Body of pancreas (tissue), 4 donors: ENCODE measurements around the gene MEP1A. TPM values are rescaled to one million over a fixed set of nuclear protein-coding genes. Genes with fewer than 3 reads are reported as not detected.
A peak's percentile ranks its signal among the peaks of the same experiment; 100 is the strongest.

Source experiments
- ATAC-seq: fragments of 150-250 bp; one replicate; pipeline ENCODE4 v1.9.1; 2016
- DNase-seq, 4 donors: peaks; one replicate each; pipeline ENCODE4 v3.0.0-alpha.2; 2019
- H3K27ac ChIP-seq, 4 donors: fragments of 200-600 bp; sonication (generic); 1 replicate in 3 of 4; 2 replicates in 1 of 4; pipeline versions ENCODE4 v1.5.1 to v1.6.1; 2016 to 2019; ENCODE audit warnings: mild to moderate bottlenecking in 1 of 4, mixed read lengths in 1 of 4, moderate library complexity in 1 of 4
- H3K27me3 ChIP-seq, 2 donors: fragments of 200-600 bp; sonication (generic); one replicate each; pipeline ENCODE4 v1.6.0; 2016; ENCODE audit warnings: mild to moderate bottlenecking in 1 of 2
- H3K36me3 ChIP-seq, 2 donors: fragments of 200-600 bp; sonication (generic); replicated peaks in 1 of 2; 2 replicates each; pipeline ENCODE4 v1.5.1; 2016; ENCODE audit warnings: low read depth in 2 of 2; ENCODE audit not compliant: insufficient read depth in 1 of 2
- H3K4me1 ChIP-seq: fragments of 200-600 bp; sonication (generic); one replicate; pipeline ENCODE4 v1.6.0; 2016
- H3K4me3 ChIP-seq, 2 donors: fragments of 200-600 bp; sonication (generic); 1 replicate in 1 of 2; 2 replicates in 1 of 2; pipeline ENCODE4 v1.5.1; 2016 to 2019
- H3K9me3 ChIP-seq, 3 donors: fragments of 200-600 bp; sonication (generic); 1 replicate in 2 of 3; 2 replicates in 1 of 3; pipeline ENCODE4 v1.5.1; 2016
- POLR2A ChIP-seq, 3 donors: fragments of 450-650 bp; IDR thresholded peaks; one replicate each; pipeline ENCODE4 v1.6.1; 2016; ENCODE audit warnings: antibody characterized with exemption in 3 of 3, mild to moderate bottlenecking in 2 of 3
- WGBS, 2 donors: methylation state at CpG; one replicate each; pipeline ENCODE4 v1.1.5; 2017; 5-methylcytosine and 5-hydroxymethylcytosine counted together
- intact Hi-C: fragments of 100-400 bp; cut with DNase I; formaldehyde crosslinking; loops from one replicate; pipeline ENCODE4 v1.15.1; 2023
- total RNA-seq, 2 donors: library from RNA; depleted of rRNA; stranded (reverse); fragments of >200 nt; gene quantifications; one replicate each; pipeline ENCODE4 v1.1.0, GENCODE V29; 2016
- TF ChIP-seq, protein P1 (sequence below), 7 experiments: fragments of 450-650 bp in 4 of 7; fragments of 200-600 bp in 3 of 7; sonication (generic) in 3 of 7; IDR thresholded peaks; one replicate each; pipeline ENCODE4 v1.5.1; 2016 to 2019; ENCODE audit warnings: antibody characterized with exemption in 7 of 7

The MEP1A gene
- total RNA-seq, 2 donors from 2014 or later: not detected

DNA sequence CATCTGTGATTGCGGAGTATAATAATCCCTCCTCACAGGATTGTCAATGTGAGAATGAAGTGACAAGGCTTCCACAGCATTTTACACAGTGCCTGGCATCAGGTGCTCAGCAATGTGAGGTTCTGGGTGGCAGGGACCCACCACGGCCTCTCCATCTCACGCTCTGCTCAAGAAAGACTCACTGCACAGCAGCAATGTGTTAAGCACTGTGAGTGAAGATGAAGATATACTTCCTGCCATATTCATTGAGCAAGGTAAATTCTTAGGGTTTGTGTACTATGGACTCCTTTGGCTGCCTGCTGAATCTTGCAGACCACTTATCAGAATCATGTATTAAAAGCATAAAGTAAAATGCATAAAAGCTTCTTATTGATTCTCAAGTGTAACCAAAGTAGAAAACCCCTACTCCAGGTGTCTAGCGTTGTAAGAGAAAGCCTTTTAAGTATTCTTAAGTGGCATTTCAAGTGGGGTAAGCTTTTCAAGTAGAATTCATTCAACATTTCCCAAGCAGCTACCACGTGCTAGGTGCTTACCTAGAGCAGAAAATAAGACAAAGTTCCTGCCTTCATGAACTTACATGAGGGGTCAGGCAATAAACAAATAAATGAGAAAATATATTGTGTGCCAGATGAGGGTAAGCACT is 17.0 kb upstream of the MEP1A start:
- 86 to 94% methylated on average over 4 to 5 of the region's 5 CpGs for WGBS, 2 donors
- no peak overlapping the region for H3K27ac ChIP-seq
- TF ChIP-seq POLR2A (IDR thresholded peaks at IDR 0.05): no peak
- TF ChIP-seq, protein P1, sequence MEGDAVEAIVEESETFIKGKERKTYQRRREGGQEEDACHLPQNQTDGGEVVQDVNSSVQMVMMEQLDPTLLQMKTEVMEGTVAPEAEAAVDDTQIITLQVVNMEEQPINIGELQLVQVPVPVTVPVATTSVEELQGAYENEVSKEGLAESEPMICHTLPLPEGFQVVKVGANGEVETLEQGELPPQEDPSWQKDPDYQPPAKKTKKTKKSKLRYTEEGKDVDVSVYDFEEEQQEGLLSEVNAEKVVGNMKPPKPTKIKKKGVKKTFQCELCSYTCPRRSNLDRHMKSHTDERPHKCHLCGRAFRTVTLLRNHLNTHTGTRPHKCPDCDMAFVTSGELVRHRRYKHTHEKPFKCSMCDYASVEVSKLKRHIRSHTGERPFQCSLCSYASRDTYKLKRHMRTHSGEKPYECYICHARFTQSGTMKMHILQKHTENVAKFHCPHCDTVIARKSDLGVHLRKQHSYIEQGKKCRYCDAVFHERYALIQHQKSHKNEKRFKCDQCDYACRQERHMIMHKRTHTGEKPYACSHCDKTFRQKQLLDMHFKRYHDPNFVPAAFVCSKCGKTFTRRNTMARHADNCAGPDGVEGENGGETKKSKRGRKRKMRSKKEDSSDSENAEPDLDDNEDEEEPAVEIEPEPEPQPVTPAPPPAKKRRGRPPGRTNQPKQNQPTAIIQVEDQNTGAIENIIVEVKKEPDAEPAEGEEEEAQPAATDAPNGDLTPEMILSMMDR (IDR thresholded peaks at IDR 0.05): no peak
- intact Hi-C loops: no loop called here
- no peak for ATAC-seq
- H3K4me3 ChIP-seq: no peak overlapping the region
- no peaks in the 10 kb centered on the region for H3K9me3 ChIP-seq
- no peaks in the 10 kb centered on the region for H3K27me3 ChIP-seq
- no peak for DNase-seq
- H3K36me3 ChIP-seq: no peaks in the 10 kb centered on the region
- no peaks in the 10 kb centered on the region for H3K4me1 ChIP-seq

DNA sequence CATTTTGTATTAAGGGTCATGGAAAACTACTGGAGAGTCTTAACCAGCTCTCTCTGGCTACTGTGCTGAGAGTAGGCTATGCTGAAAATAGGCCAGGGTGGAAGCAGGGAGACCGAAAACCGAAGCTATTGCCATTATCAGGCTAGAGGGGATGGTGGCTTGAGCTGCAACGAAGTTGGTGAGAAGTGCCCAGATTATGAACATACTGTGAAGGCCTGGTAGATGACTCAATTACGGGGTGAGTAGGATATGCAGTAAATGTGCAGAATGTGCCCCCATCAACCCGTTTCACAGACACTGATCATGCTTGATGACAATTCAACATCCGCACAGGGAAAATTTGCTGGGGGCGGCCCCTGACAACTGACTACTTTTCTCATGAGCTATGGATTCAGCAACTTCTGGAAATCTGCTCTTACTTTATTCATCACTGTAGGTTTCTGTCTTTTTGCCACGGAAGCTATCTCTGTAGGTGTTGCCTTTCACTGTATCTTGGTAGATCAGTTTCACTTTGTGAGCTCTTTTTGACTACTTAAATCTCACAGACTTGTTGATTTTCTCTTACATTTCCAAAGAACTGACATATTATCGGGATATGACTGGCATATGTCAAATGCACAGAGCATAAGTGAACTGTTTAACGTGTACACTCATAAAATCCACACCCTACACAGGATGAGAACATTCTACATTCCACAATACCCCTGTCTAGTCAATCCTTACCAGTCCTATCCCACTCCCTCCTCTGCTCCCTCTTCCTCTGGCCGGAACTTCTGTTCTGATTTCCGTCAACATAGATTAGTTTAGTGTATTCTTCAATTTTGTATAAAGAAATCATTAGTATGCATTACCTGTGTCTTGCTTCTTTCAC is 15.5 kb upstream of the MEP1A start:
- no peaks in the 10 kb centered on the region for H3K36me3 ChIP-seq
- H3K4me1 ChIP-seq: no peaks in the 10 kb centered on the region
- 81 to 86% methylated on average over 12 of the region's 12 CpGs for WGBS, 2 donors
- intact Hi-C loops: no loop called here
- ATAC-seq: no peak
- no peak overlapping the region for H3K27ac ChIP-seq
- no peaks in the 10 kb centered on the region for H3K27me3 ChIP-seq
- TF ChIP-seq POLR2A (IDR thresholded peaks at IDR 0.05): no peak
- TF ChIP-seq, protein P1 (IDR thresholded peaks at IDR 0.05): no peak
- DNase-seq: no peak
- H3K4me3 ChIP-seq: no peak overlapping the region
- no peaks in the 10 kb centered on the region for H3K9me3 ChIP-seq

DNA sequence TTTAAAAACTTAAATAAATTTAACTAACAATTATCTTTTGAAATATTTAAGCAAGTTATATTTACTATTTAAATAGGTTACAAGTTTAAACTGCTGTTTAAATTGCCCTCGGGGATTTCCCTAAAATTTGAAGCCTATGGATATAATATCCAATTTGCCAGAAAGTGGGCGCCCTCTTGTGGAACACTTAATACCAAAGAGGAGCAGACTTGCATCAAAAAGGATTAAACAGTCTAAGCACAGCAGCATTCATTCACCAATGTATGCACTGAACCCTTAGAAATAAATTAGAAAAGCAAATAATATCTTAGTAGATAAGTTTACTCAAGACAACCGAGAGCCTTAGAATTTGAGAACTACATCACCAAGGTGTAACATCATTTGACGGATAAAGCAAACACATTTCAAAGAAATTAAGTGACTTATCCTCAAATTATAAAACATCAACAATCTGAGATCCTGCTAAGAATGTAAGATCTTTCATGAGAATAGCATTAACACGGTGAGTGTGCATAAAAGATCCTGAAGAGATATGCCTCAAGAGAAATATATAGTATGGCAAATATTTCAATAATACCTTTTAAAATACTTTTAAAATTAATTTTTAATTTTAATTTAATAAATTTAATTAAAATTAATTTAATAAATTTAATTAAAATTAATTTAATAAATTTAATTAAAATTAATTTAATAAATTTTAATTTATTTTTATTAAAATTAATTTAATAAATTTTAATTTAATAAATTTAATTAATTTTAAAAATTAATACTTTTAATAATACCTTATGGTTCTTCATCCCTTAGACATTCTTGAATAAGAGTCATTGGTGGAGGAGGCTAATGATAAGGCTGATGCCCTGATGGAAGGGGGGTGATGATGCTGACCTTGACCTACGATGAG is 11.5 kb upstream of the MEP1A start:
- Histone ChIP-seq H3K27me3 (no peaks in the 10 kb centered on the region), H3K27ac (no peak overlapping the region), H3K9me3 (no peaks in the 10 kb centered on the region), H3K4me3 (no peak overlapping the region), H3K4me1 (no peaks in the 10 kb centered on the region), H3K36me3 (no peaks in the 10 kb centered on the region)
- TF ChIP-seq, protein P1 (IDR thresholded peaks at IDR 0.05): peak; percentile 33 to 75 (median 61)
- no peak for TF ChIP-seq POLR2A (IDR thresholded peaks at IDR 0.05)
- intact Hi-C loops: no loop called here
- DNase-seq (peak; percentile 52 to 76 (median 64)), ATAC-seq (no peak)
- 28 to 29% methylated on average over 6 of the region's 6 CpGs for WGBS, 2 donors

DNA sequence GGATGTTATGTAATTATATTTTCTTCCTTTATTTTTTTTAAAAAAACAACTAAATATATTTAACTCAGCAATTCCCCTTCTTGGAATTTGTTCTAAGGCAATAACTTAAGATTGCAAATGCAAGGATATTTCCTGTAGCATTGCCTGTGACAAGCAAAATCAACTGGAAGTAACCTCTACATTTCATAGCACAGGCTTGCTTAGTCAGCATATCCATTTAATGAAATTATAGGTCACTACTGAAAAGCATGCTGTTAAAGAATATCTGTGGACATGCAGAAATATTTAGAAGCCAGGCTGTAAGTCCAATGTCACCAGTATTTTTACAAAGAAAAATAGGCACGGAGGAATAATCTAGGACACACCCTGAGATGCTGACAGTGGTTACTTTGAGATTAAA is 8.7 kb upstream of the MEP1A start:
- no peak for TF ChIP-seq POLR2A (IDR thresholded peaks at IDR 0.05)
- TF ChIP-seq, protein P1 (IDR thresholded peaks at IDR 0.05): no peak
- intact Hi-C loops: no loop called here
- WGBS, 2 donors: 82 to 85% methylated on average over 1 of the region's 1 CpG
- Histone ChIP-seq H3K36me3 (no peaks in the 10 kb centered on the region), H3K4me3 (no peak overlapping the region), H3K9me3 (no peaks in the 10 kb centered on the region), H3K27ac (no peak overlapping the region), H3K27me3 (no peaks in the 10 kb centered on the region), H3K4me1 (no peaks in the 10 kb centered on the region)
- ATAC-seq (no peak), DNase-seq (no peak)
